COLO668 (cell line): ENCODE results near the gene KATNAL1.

ENCODE experiments used
- DNase-seq: peaks from one replicate; lab custom pipeline; 2025; ENCODE audit not compliant: unreplicated experiment; lab: John Stamatoyannopoulos, UW

KATNAL1 gene

GRCh38 chr13:30307194-30307970, at the start of gene KATNAL1:
TSS of gene KATNAL1 (minus strand) at chr13:30307551. CDS start at chr13:30283777, 23,774 bp downstream.
- DNase-seq, result peak; percentile 91

DNA sequence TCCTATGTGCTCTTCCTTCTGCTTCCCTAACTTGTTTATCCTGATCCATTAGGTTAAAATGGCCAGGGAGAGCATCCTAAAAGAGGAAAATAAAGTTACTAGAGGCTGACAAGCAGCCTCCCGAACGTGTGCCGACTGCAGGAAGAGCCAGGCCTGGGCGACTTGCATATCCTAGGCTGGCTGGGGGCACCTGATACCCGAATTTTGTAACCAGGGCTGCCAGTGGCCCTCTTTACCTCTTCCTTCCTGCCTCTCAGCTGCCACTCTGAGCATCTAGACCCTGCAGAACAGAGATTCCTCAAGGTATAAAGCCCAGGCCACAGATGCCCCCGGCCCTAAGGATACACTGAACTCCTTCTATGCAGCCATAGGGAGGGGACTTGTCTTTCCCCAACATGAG, 48.5 kb upstream of the KATNAL1 start:
- no peak for DNase-seq

DNA sequence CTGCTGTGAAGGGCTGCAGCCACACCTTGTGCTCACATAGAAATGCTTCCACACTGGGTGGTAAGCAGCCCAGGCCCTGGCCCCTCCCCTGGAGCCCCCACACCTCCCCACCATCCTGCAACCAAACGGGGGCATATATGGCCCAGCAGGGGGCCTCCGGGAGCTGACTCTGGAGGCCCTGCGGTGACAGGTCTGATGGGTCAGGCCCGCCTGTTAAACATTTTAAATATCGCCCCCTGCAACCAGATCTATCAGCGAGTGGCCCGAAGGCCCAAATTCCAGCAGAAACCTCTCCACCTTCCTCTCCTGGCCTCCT, 48.0 kb upstream of the KATNAL1 start:
- no peak for DNase-seq

DNA sequence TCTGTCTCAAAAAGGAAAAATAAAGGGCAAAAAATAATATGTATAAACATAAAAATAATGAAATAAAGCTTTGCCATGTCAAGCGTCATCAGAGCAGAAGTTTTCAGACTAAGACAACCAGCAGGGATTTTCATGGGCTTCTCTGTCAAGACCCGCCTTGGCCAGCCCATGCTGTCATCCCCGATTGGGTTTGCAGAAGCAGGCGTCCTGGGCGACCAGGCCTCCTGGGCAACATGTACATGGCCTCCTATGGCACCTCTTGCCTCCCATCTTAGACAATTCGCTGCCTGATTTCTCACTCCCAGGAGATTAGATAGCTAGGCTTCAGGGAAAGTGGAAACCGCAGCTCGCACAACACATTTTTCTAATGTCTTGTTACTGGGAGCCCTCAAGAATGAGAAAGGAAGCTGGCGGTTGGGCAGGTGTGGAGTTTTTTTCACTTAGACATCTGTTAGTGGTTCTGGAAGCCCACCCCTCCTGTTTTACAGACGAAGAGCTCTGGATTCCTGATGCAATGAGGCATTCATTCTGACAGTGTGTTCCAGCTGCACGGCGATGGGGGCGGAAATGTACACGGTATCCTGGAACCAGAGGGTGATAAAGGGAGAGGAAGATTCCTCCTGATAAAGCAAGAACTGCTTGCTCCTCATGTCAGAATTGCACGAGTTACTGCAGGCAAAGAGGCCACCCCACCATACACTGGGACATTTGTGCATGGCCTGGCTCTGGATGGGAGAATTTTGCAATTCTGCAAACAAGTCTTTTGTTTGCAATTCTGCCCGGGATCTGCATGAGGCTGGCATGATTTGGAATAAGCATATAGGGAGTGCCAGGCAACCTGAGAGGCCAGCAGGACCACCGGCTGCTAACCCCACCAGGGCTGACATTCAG, 47.4 kb upstream of the KATNAL1 start:
- no peak for DNase-seq

DNA sequence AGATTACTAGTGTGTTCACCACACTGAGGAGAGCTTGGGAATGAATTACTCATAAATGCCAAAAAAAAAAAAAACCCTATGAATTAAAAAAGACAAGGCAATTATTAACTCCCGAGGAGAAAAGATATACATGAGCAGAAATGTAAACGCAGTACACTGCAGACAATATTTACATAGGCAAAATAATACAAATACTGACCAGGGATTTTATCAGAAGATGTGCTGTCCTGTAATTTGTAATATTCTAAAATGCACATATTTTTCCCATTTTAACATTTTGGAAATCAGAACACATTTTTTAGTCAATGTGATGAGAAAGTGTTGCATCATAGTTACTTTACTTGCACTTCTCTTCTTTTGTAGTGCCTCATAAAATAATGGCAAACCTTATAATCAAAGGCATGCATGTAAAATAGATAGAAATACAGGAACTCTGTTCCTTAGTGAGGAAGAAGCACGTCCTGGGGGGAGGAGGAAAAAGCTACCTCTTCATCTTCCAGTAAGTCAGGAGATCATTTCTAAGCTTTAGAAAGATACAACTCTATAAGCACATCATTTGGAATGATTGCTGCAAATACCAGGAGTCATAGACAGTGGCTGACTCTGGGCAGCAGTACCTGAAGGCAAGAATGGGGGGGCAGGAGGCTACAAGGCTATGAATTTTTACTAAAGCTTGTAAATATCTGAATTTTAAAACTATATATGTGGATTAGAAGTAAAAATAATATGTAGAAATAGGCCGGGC, 46.3 kb upstream of the KATNAL1 start:
- DNase-seq, result no peak

- no peak for DNase-seq
Observed at GRCh38 chr13:30353060-30353459, 45.7 kb upstream of the KATNAL1 start.

GRCh38 chr13:30352121-30352520, 44.8 kb upstream of the KATNAL1 start:
- no peak for DNase-seq

DNA sequence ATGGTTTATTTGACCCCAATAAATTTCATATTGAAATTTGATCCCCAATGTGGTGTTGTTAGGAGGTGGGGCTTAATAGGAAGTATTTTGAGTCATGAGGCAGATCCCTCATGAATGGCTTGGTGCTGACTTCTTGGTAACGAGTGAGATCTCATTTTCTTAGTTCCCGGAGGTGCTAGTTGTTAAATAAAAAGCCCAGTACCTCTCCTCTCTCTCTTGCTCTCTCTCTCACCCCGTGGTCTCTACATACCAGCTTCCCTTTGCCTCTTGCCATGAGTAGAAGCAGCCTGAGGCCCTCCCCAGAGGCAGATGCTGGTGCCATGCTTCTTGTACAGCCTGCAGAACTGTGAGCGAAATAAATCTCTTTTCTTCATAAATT, 39.4 kb upstream of the KATNAL1 start:
- DNase-seq, result no peak

DNA sequence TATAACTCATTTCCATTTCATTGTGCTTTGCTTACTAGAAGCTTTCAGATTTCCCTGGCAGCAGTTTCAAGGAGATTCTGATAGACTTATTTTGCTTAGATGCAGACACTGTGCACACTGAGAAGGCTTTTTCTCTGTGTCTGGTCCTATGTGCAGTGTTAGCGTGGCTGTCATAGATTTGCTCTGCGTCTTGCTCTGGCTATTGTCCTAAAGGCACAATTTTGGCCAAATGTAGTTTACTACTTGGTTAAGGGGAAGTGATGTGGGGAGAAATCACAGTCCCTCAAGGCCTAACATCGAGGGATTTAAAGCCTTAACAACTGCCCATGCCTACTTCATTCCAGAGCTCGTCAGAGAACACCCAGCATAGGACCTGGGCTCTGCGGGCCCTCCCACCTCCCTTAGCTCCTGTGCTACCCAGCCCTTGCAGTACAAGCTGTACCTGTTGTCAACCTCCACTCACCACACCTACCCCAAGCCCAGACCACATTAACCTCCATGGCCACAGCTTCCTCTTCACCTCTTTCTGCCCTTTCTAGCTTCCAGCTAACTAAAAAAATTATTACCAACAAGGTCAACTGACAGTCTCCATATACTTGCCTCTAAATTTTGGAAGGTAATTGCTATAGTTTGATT, 38.9 kb upstream of the KATNAL1 start:
- no peak for DNase-seq

DNA sequence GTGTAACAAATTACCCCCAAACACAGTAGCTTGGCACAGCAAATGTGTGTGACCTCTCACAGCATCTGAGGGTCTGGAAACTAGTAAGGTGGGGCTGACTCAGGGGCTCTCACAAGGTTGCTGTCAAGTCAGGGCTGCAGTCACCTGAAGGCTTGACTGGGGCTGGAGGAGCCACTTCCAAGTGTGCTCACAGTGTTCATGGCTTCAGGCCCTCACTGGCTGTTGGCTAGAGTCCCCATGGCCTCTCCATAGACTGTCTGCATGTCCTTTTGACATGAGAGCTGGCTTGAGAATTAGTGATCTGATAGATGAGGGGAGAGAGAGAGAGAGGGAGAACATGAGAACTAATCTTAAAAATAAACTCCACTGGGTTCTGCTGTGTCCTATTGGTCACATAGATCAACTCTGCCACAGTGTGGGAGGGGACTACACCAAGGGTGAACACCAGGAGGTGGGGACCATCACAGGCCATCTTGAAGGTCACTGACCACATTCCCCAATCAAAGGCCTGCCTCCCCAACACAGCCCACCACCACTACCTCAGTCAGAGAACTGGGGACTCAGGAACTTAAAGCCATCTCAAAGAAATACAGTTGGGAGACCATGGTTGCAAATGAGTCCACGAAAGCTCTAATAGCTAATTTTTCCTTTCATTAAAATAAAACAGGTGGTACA, 38.2 kb upstream of the KATNAL1 start:
- DNase-seq, result no peak

- DNase-seq, result no peak
Observed at GRCh38 chr13:30341815-30342570, 34.6 kb upstream of the KATNAL1 start.

DNA sequence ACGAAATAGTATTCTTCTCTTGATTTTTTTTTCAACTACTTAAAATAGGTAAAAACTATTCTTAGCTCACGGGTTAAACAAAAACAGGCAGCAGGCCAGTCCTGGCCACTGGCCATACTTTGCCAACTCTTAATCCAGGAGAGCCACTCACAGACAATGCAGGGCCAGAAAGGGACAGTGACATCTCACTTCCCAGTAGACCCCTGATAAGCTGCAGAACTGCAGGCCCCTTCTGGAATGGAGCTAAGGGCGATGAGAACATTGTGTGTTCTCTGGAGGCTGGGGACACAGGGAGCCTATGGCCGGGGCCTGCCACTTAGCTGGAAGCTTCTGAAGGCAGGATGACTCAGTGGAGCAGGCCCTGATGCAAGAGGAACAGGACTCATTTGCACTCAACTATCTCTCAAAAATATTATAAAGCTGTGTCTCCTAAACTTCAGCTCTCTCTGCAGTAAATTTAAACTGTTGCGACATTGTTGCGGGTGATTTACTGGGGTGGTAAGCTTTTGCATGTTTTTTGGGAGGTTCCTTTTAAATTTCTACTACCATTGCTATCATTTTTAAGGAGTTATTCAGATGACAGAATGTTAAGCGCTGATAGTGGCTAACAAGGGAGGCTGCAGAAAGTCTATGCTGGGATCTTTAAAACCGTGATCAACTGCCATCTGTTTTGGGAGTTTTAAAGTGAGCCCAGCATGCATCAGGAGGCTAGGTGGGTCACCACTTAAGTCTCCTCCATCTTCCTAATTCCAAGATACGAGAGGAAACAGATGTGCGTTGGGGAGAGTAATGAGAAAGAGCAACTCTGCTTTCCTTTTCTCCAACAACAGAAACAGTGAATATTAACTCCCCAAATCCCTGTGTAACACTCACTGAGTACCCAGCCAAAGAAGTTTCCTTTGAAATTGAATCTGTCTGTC, 33.2 kb upstream of the KATNAL1 start:
- no peak for DNase-seq

- no peak for DNase-seq
Observed at GRCh38 chr13:30339738-30340330, 32.5 kb upstream of the KATNAL1 start.

DNA sequence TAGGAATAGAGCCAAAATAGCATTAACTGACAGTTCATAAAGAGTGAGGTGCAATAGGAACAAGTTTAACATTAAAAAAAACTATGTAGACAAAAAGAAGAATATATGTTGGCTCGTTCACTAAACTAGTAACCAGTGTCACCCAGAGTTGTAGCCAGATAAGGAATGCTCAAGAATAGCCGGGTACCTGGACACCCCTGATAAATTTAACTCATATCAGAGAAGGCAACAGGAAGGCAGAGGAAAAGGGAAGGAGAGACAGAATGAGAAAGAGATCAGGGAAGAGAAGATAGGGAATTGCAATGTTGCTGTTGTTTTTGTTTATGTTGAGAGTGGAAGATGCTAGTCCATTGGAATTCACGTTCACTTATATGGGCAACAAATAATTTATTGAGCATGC, 31.6 kb upstream of the KATNAL1 start:
- DNase-seq, result no peak

- no peak for DNase-seq
Observed at GRCh38 chr13:30338331-30338851, 31.0 kb upstream of the KATNAL1 start.

- no peak for DNase-seq
Observed at GRCh38 chr13:30337061-30337610, 29.8 kb upstream of the KATNAL1 start.

- DNase-seq, result no peak
Observed at GRCh38 chr13:30334663-30335386, 27.5 kb upstream of the KATNAL1 start.
